Dedifferentiated amniotic fluid mesenchymal stem cell (primary cell): Measurements from ENCODE around the gene MAP3K3.

ENCODE experiments used
- DNase-seq: peaks from one replicate; pipeline ENCODE4 v3.0.0-alpha.2; 2016; ENCODE audit errors: extremely low spot score

Gene MAP3K3

DNA sequence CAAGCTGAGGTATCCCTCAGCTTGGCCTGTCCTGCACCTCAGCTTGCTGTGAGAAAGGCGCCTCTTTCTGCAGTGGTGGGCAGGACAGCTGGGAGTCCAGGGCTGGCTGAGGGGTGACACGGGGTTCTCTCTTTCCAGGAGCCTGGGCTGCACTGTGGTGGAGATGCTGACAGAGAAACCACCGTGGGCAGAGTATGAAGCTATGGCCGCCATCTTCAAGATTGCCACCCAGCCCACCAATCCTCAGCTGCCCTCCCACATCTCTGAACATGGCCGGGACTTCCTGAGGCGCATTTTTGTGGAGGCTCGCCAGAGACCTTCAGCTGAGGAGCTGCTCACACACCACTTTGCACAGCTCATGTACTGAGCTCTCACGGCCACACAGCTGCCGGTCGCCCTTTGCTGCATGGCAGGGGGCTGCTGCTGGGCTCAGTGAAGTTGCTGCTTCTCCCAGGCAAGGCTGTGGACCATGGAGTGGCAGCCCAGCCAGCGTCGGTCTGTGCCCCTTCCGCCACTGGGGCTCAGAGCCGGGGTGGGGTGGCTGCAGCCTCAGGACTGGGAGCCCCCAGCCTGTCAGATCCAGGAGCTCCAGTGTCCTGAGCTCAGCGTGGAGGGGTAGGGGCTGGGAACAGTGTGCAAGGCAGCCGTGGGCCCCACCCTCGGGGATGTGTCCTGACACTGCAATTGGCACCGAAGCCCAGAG lies 71.3 kb downstream of the MAP3K3 start:
- DNase-seq: no peak

DNA sequence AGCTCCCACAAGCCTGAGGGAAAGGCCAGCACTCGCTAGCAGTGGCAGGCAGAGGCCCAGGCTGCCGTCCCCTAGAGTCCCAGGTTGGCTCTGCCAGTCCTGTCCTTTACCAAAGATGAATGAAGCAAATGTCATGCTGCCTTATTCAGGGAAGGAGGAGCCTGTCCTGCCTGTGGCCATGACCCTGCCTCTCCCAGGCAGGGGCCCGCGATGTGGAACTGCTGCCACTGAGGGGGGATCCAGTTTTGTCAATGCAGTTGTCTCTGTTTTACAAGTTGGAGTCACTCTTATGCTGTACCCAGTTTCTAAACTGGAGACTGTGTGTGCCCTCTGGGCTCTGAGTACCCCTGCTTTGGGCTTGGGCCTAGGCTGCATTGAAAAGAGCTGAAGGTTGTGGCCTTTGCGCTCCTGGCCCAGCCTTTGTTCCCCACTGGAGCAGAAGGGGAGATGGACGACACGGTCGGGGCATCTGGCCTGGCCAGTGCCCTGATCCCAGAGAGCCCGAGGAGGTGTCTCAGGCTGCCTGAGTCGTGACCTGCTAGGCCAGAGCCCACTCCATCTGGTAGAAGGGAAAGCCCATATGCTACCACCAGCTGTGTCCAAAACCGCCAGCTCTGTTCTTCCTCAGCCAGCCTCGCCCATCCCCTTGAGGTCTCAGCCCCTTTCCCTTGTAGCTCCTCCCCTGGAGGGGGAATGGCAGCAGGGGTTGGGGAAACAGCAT lies 72.2 kb downstream of the MAP3K3 start:
- no peak for DNase-seq

DNA sequence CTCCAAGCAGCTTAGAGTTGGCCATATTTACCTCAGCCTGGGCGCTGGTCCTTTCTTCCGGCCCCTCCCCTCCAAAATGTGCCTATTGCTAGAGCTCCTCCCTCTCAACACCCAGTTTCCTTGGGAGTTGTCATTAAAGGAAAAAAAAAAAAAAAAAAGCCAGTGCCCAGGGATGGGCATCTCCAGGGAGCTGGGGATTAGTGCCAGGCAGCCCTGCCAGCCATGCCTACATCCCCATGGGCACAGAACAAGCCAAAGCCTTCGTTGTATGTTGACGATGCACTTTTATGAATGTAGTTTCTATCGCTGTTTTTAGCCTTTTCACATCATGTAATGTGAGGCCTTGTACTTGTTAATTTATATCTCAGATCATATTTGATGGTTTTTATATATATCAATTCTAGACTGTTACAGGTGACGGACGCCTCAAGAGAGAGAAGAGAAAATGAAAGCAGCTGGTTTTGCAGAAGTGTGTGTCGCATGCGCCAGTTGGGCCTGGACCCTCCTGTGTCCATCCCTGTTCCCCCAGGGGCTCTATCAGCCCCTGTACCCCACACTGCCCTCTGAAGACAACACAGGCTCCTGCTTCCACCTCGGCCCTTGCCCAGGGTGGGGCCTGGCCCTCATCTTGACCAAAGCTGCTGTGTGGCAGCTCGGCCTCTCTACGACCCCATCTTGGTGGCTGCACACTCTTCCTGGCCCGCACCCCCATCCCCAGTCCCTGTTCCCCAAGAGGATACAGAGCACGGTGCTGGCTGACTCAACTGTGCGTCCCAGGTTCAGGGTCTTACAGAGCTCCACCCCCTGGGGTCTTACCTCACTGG lies 72.9 kb downstream of the MAP3K3 start:
- no peak for DNase-seq

DNA sequence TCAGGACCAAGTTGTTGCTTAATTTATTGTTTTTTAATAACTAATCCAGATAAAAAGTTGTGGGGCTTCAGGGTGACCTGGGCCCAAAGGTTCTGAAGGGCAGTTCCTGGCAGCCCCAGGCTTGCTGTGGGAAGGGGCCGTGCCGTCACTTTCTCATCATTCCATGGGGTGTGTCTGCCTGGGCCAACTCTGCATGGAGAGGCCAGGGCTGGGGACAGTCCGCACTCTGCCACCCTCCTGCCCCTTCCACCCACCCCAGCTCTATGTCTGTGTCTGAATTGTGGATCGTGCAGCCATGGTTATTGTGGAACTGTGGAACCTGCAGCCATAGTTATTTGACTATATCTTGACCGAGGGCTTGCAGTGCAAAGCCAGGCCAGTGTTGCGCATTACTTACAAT lies 73.7 kb downstream of the MAP3K3 start:
- DNase-seq: no peak

DNA sequence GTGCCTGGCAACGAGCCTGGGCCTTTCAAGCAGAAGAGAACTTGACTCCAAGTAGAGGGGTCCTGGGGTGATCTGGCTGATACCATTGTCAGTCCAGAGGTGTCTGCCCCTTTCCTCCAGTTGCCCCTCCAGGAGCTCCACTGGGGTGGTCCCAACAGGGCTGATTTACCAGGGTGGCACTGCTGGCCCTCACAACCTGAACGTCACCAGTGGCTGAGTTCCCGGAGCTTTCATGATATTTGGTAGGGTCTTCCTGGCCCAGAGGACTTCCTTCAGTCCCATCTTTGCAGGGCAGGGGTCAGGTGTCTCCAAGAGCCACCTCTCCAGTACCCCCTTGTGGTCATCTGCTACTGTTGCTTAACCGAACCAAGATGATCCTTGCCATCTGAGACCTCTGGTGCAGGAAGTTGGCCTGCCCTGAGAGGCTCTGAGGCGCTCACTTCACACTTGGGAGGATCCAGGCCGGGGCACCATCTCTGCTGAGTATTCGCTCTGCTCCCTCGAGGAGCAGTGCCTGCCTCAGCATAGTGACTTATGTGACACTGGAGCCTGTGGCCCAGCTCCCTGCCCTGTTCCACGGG lies 74.3 kb downstream of the MAP3K3 start:
- DNase-seq: no peak

DNA sequence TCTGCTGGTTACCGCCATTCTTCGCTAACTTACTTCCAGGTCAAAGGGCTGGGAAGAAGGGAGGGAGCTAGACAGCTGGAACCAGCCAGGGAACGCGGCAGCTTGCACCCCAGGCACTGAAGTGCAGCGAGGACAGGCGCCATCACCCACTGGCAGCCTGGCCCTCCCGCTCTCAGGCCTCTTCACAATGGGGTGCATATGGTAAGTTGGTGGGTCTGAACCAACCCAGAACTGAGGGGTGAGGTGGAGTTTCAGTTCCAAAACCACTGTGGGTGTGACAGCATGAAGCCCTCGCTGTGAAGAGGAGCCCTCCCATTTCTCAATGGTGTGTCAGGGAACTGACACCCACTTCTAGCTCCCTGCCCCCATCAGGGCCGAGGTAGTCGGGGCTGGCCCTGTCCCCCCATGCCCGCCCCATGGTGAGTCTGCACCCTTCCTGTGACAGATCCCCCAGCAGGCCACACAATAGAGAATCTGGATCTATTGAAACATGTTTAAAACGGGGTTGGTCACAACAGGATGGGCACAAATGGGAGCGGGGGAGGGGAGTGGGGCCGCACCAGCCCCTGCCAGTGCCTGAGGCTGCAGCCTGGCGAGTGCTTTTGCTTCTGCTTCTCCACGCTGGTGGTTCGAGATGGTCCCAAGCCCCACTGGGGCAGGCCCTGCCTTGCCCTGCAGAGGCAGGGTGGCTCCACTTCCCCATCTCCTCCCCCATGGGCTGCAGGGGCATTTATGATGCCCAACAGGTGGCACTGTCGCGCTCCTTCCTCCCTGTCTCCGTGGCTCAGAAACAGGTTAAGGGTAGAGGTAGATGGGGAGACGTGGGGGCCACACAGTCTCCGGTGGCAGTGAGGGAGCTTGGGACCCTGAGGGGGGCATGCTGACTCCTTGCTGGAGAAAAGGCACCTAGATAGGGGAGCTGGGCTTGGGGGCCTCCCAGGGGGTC lies 75.4 kb downstream of the MAP3K3 start:
- DNase-seq: no peak

DNA sequence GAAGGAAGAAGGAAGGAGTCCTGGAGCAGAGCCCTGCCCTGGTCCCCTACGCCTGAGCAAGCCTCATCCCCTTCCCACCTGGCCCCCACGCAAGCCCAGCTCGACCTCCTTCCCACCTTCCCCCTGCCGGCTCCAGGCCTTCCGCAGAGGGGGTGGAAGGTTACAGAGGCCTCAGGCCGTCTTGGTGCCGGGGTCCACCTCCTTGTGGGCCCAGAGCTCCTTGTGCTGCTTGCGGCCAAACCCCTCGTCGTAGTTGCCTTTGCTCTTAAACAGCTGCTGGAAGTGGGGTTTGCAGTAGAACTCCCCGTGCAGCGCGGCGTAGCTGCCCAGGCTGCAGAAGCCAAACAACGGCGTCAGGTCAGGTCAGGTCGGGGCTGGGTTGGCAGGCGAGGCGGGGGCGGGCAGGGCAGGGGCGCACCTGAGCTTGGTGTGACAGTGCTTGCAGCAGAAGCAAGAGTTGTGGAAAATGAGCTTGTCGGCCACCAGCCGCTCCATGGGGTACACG lies 76.2 kb downstream of the MAP3K3 start:
- no peak for DNase-seq

DNA sequence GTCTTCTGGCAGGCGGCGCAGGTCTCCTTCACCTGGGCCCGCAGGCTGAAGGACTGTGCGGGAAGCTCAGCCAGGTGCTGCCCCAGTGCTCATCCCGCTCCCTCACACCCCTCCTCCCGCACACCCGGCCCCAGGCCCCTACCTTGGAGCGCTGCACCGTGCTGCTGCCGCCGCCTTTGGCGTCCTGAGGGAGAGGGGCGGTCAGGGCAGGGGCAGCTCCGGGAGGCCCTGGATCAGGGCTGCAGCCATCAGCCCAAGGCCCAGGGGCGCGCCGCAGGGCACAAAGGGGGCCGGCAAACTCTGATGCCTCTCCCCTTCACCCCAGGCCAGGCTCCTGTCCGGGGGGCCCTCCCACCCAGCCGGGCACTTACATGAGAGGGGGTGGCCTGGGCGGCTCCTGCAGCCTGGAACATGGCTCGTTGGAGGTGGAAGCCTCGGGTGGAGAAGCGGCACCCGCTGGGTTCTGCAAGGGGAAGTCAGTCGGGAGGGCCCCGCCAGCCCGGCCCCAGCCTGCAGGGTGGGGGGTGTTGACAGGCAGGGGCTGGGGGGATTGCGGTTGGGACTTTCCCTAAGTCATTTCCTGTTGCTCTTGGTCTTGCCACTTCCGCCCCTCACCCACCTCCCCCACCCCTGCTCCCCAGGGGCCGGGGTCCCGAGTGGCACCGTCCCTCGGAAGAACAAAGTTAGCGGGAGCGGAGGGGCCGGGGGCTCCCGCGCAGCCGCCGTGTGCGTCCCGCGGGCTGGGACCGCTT lies 76.8 kb downstream of the MAP3K3 start:
- DNase-seq: no peak

DNA sequence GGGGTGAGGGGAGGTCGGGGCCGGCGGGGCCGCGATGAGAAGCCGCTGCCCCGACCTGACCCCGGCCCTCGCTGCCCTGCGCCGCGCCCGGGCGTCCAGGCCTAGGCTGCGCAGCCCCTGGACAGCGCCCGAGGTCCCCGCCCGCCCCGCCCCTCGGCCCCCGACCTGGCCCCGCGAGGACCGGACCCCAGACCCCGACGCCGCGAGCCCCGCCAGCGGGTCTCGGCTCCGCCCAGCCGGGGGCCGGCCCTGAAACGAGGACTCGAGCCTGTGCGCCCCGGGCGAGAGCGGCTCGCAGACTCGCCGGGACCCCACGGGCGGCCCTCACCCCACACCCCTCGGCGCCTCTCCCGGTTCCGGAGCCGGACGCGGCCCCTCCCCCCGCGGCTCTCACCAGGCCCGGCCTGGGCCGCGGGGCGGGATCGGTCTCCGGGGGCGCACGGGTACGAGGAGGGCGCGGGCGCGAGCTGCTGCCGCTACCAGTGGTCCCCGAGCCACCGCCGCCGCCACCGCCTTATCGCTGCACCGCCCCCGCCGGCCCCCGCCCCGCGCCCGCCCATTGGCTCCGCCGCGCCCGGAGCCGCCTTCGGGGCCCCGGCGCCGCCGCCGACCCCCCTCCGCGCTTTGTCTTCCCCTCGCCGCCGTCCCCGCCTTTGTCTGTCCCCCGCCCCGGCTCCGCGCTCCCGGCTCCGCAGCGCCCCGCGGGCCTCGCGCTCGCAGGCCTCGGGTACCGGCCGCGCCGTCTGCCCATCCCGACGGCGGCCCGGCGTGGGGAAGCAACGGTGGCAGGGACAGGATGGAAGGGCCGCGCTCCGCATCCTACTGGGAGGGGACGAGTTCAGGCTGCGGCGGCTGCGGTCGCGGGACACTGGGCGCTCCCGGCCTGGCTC lies 77.7 kb downstream of the MAP3K3 start, which contains the start of gene LIMD2:
Gene LIMD2, minus strand, starts transcription at position 488 of the 890 bp plus-strand sequence. CDS start 827 bp downstream, outside the sequence.
- DNase-seq: no peak

DNA sequence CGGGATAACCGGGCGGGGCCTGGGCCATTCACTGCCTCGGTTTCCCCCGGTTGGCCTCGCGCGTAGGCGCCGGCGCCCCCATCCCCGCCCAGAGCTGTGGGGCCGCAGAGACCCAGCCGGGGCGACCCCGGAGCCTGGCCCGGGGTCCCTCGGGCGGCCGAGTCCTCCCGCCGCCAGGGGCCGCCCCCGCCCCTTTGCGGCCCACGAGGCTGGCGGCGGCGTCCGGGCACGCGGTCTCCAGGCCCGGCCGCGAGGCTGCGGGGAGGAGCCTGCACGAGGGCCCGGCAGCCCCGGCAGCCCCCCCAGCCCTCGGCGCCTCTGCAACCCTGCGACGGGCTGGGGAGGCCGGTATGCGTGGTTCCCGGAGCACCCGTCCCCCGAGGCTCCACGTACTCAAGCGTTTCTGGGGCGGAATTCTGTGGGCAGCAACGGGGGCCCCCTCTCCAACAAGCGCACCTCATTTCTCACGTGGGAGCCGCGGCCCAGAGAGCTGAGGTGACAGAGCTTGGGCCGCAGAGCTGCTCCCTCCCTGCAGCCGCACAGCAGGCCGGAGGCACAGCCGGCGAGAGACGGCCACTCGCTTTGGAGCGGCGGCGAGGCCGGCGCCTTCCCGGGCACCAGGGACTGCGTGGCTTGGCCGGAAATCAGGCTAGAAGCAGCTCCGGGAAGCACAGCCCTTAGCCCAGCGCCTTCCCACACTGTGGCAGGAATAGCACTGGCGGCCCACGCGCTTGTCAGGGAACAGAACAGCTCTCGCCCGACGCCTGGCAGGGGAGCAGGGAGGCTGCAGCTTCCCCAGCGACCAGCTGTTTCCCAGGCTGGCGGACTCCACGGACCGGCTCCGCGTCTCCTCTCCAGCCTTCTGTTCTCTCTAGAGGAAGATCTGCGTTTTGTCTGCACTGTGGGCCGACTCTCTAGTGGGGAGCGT lies 78.6 kb downstream of the MAP3K3 start:
- no peak for DNase-seq

DNA sequence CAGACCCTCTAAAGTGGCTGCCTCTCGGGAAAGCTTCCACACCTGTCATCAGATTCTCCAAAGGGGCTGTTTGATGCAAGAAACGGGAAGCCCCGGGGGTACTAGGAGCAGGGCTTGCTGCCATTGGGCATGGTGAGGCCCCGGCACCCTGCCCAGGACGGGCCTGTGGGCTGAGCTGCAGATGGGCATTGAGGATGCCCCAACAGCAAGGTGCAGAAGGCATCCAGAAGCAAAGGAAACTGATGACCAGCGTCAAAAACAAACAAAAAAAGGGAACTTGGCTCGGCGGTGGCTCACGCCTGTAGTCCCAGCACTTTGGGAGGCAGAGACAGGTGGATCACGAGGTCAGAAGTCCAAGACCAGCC lies 79.2 kb downstream of the MAP3K3 start:
- DNase-seq: no peak

DNA sequence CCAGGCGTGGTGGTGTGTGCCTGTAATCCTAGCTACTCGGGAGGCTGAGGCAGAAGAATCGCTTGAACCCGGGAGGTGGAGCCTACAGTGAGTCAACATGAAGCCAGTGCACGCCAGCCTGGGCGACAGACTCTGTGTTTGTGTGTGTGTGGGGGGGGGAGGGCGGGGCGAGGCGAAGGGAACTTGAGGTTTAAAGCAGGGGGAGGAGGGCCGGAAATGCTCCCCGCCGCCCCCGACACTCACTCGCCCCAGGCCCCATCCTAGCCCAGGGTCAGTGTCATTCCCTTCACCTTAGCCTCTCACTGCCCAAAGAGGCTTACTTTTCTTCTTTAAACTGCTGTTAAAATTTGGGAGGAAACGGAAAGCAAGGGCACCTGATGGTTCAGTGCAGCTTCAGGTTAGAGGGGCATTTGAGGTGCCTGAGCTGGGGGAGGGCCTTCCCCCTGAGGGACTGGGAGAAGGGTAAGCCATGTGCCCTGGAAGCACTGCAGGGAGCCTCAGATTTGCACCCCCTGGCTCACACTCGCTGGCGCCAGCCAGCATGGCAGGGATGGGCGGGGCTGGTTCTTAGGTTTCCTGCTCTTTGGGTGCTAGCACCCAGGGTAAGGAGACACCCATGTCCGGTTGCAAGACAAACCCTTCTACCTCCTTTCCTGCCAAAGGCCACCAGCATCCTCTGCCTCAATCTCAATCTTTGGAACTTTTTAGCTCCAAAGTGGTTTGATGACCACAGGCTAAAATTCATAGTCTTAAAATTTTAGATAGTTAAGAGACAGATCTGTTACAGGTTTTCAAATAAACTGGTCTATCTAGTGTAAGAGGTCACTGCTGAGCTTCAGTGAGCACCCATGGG lies 79.9 kb downstream of the MAP3K3 start:
- DNase-seq: no peak

DNA sequence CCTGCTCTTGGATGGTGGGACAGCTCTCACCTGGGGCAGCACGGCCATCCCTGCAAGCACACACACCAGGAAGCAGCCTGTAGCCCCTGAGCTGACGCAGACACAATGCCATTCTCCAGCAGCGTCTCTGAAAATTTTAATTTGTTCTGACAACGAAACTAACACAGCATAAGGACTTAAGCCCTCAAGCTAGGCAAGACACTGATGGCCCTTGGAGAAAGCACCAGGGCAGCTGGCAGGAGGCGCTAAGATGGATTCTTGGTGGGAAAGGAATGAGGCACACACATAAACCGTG lies 80.5 kb downstream of the MAP3K3 start:
- DNase-seq: no peak

DNA sequence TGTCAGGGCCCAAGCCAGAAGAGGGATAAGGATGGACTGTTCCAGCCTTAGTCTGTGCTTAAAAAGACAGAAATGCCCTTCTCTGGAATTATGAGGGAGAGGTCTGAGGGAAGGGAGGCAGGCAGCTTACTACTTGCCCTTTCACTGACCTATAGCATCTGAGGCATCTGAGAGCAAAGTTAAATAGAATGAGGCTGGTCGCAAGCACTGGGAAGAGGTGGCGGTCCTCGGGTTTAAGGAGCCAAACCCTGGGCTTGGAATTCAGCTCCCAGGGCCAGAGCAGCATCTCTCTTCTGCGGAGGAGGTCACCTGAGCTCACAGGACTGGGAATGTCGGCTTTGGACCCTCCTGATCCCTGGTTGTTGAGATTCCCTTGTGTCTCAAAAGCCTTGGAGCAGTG lies 80.8 kb downstream of the MAP3K3 start:
- no peak for DNase-seq

DNA sequence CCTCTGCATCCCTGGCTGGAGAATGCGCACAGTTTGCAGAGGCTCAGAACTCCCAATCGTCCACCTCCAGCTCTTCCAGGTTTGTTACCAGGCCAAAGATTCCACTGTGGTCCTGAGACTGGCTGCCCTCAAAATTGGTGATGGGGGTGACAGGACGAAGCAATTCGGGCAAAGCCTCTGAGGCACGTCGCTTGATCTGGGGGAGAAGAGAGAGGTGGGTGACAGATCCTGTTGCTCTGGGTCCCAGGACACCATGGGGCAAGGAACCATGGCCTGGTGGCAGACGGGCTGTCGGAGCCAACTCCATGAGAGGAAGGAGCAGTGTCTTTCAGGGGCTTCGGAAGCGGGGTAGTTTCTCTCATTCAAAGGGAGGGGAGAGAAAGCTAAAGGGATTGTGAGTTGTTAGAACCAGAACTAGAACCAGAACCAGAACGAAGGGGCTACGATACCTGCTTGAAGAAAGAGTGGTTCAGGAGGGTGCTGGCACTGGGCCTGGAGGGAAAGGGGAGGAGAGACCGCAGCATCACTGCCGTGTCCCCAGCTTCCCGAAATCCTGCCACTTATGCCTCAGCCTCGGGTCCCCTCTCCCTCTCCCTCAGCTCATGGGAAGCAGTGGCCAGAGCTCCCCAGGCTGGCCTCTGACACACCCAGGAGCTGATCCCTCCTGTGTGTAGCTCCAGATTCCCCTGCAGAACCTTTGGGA lies 81.5 kb downstream of the MAP3K3 start:
- no peak for DNase-seq

DNA sequence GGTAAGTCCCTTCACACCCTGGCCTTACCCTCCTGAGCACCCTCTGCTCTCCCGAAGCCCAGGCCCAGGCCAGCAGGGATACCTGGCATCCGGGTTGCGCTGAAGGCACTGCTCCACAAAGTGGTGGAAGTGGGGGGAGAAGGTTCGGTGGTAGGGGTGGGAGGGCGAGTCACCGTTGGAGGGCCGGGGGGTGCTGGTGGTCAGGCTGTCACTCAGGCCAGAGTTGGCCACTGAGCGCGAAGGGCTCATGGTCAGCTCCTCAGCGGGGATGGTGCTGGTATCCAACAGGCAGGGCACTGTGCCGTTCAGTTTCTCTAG lies 82.0 kb downstream of the MAP3K3 start:
- DNase-seq: no peak

DNA sequence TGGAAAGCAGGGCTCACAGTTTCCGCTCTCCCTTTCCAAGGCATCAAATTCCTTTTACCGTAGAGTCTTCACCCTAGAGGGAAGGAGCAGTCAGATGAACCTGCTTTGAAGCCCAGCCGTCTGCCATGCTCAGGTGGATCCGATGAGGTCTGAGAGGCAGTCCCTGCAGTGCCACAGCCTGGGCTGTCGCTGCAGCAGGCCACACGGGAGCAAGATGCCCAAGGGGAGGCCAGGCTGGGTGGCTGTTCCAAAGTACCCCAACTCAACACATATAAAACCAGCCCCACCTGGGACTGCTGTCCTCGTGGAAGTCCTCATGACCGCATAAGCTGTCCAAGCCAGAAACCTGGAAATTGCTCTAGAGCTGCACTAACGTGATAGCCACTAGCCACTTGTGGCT lies 82.6 kb downstream of the MAP3K3 start:
- DNase-seq: no peak
